ENCODE data around the gene TTC4. TPM values are rescaled to one million over a fixed set of nuclear protein-coding genes. Genes with fewer than 3 reads are reported as not detected.

TTC4 gene
- total and polyA plus RNA-seq, 2 experiments from 2014 or later = 25.1 to 33.6 TPM

DNA sequence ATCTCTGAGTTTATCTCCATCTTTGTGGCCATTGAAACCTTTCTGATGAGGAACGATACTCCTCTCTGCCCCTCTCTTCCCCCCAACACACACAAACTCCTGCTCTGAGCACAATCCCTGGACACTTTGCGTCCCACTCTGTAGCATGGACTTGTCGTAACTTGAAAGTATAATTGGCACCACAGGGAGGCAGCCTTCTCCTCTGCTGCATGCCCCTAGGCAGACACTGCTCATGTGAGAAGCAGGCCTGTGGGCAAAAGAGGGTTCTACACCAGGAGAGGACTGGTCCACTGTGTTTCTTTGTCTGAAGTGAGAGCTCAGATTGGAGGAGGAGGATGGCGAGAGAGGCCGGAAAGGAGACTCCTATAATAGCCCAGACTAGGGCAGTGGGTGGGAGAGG lies 52.4 kb downstream of the TTC4 start:
- Mint-ChIP-seq H3K27ac (no peak overlapping the region), H3K4me1 (peaks cover 13% of the 10 kb centered on the region), H3K9me3 (no peaks in the 10 kb centered on the region; the same call in 1 of the 3 replicates), H3K36me3 (ENCODE audit: low read depth) (no peaks in the 10 kb centered on the region), H3K4me3 (no peak overlapping the region), H3K27me3 (ENCODE audit: insufficient read depth, low read depth, poor library complexity) (peaks cover 2% of the 10 kb centered on the region)
- no peak overlapping the region for H3K4me2 ChIP-seq
- H3F3A ChIP-seq (replicated peaks; ENCODE audit: low read depth) = 0 out of 2 replicates have a peak, but pooled peaks cover 3% of the 10 kb centered on the region
- H3K9me2 ChIP-seq (ENCODE audit: insufficient read depth) = peaks cover 2% of the 10 kb centered on the region; the same call in 1 of the 2 replicates
- no peaks in the 10 kb centered on the region for H3K27me3 ChIP-seq (ENCODE audit: insufficient read depth)
- H2AFZ ChIP-seq = no peak overlapping the region
- ATAC-seq (no peak), DNase-seq (ENCODE audit: low spot score) (no peak)
- H3K4me1 ChIP-seq (ENCODE audit: insufficient read depth) = peaks cover 9% of the 10 kb centered on the region
- H3K4me3 ChIP-seq = no peak overlapping the region
- no peak overlapping the region for H3K27ac ChIP-seq (ENCODE audit: low read depth)
- H3K79me2 ChIP-seq (replicated peaks; ENCODE audit: insufficient read depth) = peaks cover 10% of the 10 kb centered on the region
- TF ChIP-seq NANOG (IDR thresholded peaks at IDR 0.05; ENCODE audit: borderline replicate concordance) (no peak), CREB1 (CRISPR knock-in tag; IDR thresholded peaks at IDR 0.05; ENCODE audit: low read depth) (no peak)
- TF ChIP-seq, protein P1, sequence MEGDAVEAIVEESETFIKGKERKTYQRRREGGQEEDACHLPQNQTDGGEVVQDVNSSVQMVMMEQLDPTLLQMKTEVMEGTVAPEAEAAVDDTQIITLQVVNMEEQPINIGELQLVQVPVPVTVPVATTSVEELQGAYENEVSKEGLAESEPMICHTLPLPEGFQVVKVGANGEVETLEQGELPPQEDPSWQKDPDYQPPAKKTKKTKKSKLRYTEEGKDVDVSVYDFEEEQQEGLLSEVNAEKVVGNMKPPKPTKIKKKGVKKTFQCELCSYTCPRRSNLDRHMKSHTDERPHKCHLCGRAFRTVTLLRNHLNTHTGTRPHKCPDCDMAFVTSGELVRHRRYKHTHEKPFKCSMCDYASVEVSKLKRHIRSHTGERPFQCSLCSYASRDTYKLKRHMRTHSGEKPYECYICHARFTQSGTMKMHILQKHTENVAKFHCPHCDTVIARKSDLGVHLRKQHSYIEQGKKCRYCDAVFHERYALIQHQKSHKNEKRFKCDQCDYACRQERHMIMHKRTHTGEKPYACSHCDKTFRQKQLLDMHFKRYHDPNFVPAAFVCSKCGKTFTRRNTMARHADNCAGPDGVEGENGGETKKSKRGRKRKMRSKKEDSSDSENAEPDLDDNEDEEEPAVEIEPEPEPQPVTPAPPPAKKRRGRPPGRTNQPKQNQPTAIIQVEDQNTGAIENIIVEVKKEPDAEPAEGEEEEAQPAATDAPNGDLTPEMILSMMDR (conservative IDR thresholded peaks at IDR 0.05; ENCODE audit: low read depth in 2 of 2) = peak; percentile 22 to 56; a peak in 2 of 4 replicates
- no peaks in the 10 kb centered on the region for H4K20me1 ChIP-seq (replicated peaks; ENCODE audit: insufficient read depth)
- no peaks in the 10 kb centered on the region for H3K36me3 ChIP-seq (ENCODE audit: insufficient read depth)

DNA sequence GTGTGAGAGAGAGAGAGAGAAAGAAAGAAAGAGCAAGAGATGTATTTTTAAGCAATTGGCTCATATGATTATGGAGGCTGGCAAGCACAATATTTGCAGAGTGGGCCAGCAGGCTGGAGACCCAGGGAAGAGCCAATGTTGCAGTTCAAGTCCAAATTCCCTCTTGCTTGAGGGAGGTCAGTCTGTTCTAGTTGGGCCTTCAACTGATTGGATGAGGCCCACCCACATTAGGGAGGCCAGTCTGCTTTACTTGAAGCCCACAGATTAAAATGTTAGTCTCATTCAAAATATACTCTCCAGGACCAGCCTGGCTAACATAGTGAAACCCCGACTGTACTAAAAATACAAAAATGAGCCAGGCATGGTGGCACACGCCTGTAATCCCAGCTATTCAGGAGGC lies 57.3 kb downstream of the TTC4 start:
- Histone ChIP-seq H2AFZ (no peak overlapping the region), H3K27ac (ENCODE audit: low read depth) (no peak overlapping the region), H3K27me3 (ENCODE audit: insufficient read depth) (no peaks in the 10 kb centered on the region), H3K9me2 (ENCODE audit: insufficient read depth) (peaks cover 3% of the 10 kb centered on the region; the same call in 1 of the 2 replicates), H3K4me1 (ENCODE audit: insufficient read depth) (no peaks in the 10 kb centered on the region), H3K79me2 (replicated peaks; ENCODE audit: insufficient read depth) (no peaks in the 10 kb centered on the region), H4K20me1 (replicated peaks; ENCODE audit: insufficient read depth) (no peaks in the 10 kb centered on the region), H3F3A (replicated peaks; ENCODE audit: low read depth) (no peaks in the 10 kb centered on the region), H3K36me3 (ENCODE audit: insufficient read depth) (no peaks in the 10 kb centered on the region), H3K4me3 (no peak overlapping the region), H3K4me2 (no peak overlapping the region)
- H3K4me1 Mint-ChIP-seq = peaks cover 7% of the 10 kb centered on the region; the same call in 2 of the 3 replicates
- peaks cover 2% of the 10 kb centered on the region for H3K27me3 Mint-ChIP-seq (ENCODE audit: insufficient read depth, low read depth, poor library complexity)
- no peaks in the 10 kb centered on the region for H3K36me3 Mint-ChIP-seq (ENCODE audit: low read depth)
- no peak for ATAC-seq
- DNase-seq (ENCODE audit: low spot score) = no peak
- no peaks in the 10 kb centered on the region; the same call in 1 of the 3 replicates for H3K9me3 Mint-ChIP-seq
- H3K27ac Mint-ChIP-seq = no peak overlapping the region
- no peak overlapping the region for H3K4me3 Mint-ChIP-seq
- no peak for TF ChIP-seq POLR2AphosphoS5 (IDR thresholded peaks at IDR 0.05; ENCODE audit: low read depth)
- no peak for TF ChIP-seq EZH2phosphoT487 (IDR thresholded peaks at IDR 0.05; ENCODE audit: unreplicated experiment)
- no peak for TF ChIP-seq STAT1 (IDR thresholded peaks at IDR 0.05; ENCODE audit: unreplicated experiment)
- TF ChIP-seq, protein P2, sequence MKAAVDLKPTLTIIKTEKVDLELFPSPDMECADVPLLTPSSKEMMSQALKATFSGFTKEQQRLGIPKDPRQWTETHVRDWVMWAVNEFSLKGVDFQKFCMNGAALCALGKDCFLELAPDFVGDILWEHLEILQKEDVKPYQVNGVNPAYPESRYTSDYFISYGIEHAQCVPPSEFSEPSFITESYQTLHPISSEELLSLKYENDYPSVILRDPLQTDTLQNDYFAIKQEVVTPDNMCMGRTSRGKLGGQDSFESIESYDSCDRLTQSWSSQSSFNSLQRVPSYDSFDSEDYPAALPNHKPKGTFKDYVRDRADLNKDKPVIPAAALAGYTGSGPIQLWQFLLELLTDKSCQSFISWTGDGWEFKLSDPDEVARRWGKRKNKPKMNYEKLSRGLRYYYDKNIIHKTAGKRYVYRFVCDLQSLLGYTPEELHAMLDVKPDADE (IDR thresholded peaks at IDR 0.05) = no peak
- TF ChIP-seq CREB1 (CRISPR knock-in tag; IDR thresholded peaks at IDR 0.05; ENCODE audit: low read depth) = no peak
- no peak for TF ChIP-seq JUNB (IDR thresholded peaks at IDR 0.05; ENCODE audit: unreplicated experiment)
- TF ChIP-seq EZH2 (IDR thresholded peaks at IDR 0.05; ENCODE audit: low read depth, unreplicated experiment) = no peak
- no peak for TF ChIP-seq ZNF114 (CRISPR knock-in tag; IDR thresholded peaks at IDR 0.05)
- no peak for TF ChIP-seq ZNF331 (CRISPR knock-in tag; IDR thresholded peaks at IDR 0.05; ENCODE audit: low read depth)
- TF ChIP-seq, protein P1 (conservative IDR thresholded peaks at IDR 0.05; ENCODE audit: low read depth in 2 of 2) = no peak

All from GM23338 (cell line).